Liver (tissue), 9 donors: ENCODE data around the gene NUDT22. TPM values are rescaled to one million over a fixed set of nuclear protein-coding genes. Genes with fewer than 3 reads are reported as not detected.
"Not testable (repeated sequence)": the region's sequence is repeated elsewhere in the genome, so short reads cannot be mapped to it uniquely, and the experiment has no call there.

ENCODE experiments used
- DNase-seq: peaks from one replicate; pipeline ENCODE4 v3.0.0-alpha.2; 2017; ENCODE audit warnings: low spot score
- H3K27ac ChIP-seq, 2 donors: one replicate each; pipeline ENCODE4 v1.7.0; 2013; ENCODE audit warnings: inconsistent platforms in 2 of 2, low read length in 2 of 2, control low read depth in 1 of 2, low read depth in 1 of 2, mild to moderate bottlenecking in 1 of 2
- H3K27me3 ChIP-seq, 4 donors: one replicate each; pipeline versions ENCODE4 v1.6.1 to v1.7.0; 2013; ENCODE audit warnings: low read length in 3 of 4, inconsistent platforms in 1 of 4, mild to moderate bottlenecking in 1 of 4, moderate library complexity in 1 of 4; ENCODE audit not compliant: control insufficient read depth in 4 of 4, insufficient read depth in 4 of 4
- H3K36me3 ChIP-seq, 4 donors: one replicate each; pipeline versions ENCODE4 v1.6.1 to v1.7.0; 2013; ENCODE audit warnings: low read length in 3 of 4, mild to moderate bottlenecking in 3 of 4, low read depth in 1 of 4, moderate library complexity in 1 of 4; ENCODE audit not compliant: control insufficient read depth in 4 of 4, insufficient read depth in 3 of 4
- H3K4me1 ChIP-seq, 4 donors: one replicate each; pipeline versions ENCODE4 v1.6.1 to v1.7.0; 2013; ENCODE audit warnings: low read length in 3 of 4, mild to moderate bottlenecking in 3 of 4, moderate library complexity in 1 of 4; ENCODE audit not compliant: control insufficient read depth in 4 of 4, insufficient read depth in 4 of 4
- H3K4me3 ChIP-seq, 3 donors: one replicate each; pipeline versions ENCODE4 v1.6.1 to v1.7.0; 2013; ENCODE audit warnings: low read length in 3 of 3, control low read depth in 1 of 3, low read depth in 1 of 3, mild to moderate bottlenecking in 1 of 3
- H3K9ac ChIP-seq, 2 donors: one replicate each; pipeline ENCODE4 v1.7.0; 2013; ENCODE audit warnings: low read length in 2 of 2, mild to moderate bottlenecking in 2 of 2, moderate library complexity in 2 of 2, control low read depth in 1 of 2, low read depth in 1 of 2
- H3K9me3 ChIP-seq, 4 donors: one replicate each; pipeline versions ENCODE4 v1.6.1 to v1.7.0; 2013; ENCODE audit warnings: low read length in 3 of 4; ENCODE audit not compliant: control insufficient read depth in 4 of 4
- CTCF ChIP-seq: fragments of 150-350 bp; IDR thresholded peaks from 2 replicates; pipeline ENCODE4 v1.5.1; 2017; ENCODE audit warnings: improper control_type of control experiment, low read depth, low read length; ENCODE audit not compliant: missing input control
- FOXA1 ChIP-seq: IDR thresholded peaks from 2 replicates; pipeline ENCODE4 v1.6.1; 2016; ENCODE audit warnings: antibody characterized with exemption
- HNF4A ChIP-seq, 2 donors: conservative IDR thresholded peaks; 2 replicates each; pipeline ENCODE4 v1.6.1; 2016; ENCODE audit warnings: antibody characterized with exemption in 2 of 2, mild to moderate bottlenecking in 2 of 2
- HNF4G ChIP-seq: IDR thresholded peaks from 2 replicates; pipeline ENCODE4 v1.6.1; 2016; ENCODE audit warnings: antibody characterized with exemption
- MAX ChIP-seq: IDR thresholded peaks from 2 replicates; pipeline ENCODE4 v1.6.1; 2016; ENCODE audit warnings: antibody characterized with exemption
- REST ChIP-seq: IDR thresholded peaks from 2 replicates; pipeline ENCODE4 v1.6.1; 2016; ENCODE audit warnings: antibody characterized with exemption, mild to moderate bottlenecking
- RXRA ChIP-seq, 2 donors: IDR thresholded peaks; 2 replicates each; pipeline ENCODE4 v1.6.1; 2017 to 2018; ENCODE audit warnings: antibody characterized with exemption in 2 of 2, mild to moderate bottlenecking in 1 of 2
- SP1 ChIP-seq: IDR thresholded peaks from 2 replicates; pipeline ENCODE4 v1.6.1; 2018; ENCODE audit warnings: antibody characterized with exemption, mild to moderate bottlenecking
- WGBS: extraction: QIAGEN DNeasy Blood & Tissue Kit; methylation state at CpG from one replicate; pipeline ENCODE4 v1.1.7; 2013; 5-methylcytosine and 5-hydroxymethylcytosine counted together
- polyA plus RNA-seq, 2 donors: library from polyadenylated mRNA; stranded (reverse) in 1 of 2; unstranded in 1 of 2; fragments of 200-250 nt in 1 of 2; fragments of >200 nt in 1 of 2; fragmentation: Nextera tagmentation in 1 of 2; extraction: Ambion mirVana in 1 of 2; gene quantifications; one replicate each; pipeline versions ENCODE4 v1.2.1 to v1.2.3, GENCODE V29; 2013 to 2015
- total RNA-seq, 2 donors: library from RNA; depleted of rRNA; stranded (reverse); fragments of >200 nt; gene quantifications; one replicate each; pipeline ENCODE4 v1.2.3, GENCODE V29; 2014
- donor health status: healthy.
- donor health status: healthy.
- donor health status: healthy.
- donor health status: healthy.
- donor health status: healthy.

Gene NUDT22
- total and polyA plus RNA-seq, 4 donors = 20.0 to 47.8 (median 41.2) TPM

GRCh38 chr11:64245401-64245796 is 19.3 kb downstream of the NUDT22 start:
- Histone ChIP-seq H3K9me3 (no peaks in the 10 kb centered on the region), H3K9ac (peak overlapping the region; percentile 32 to 76), H3K36me3 (peaks cover 0 to 6% (median 4%) of the 10 kb centered on the region in 4 donors), H3K27me3 (no peaks in the 10 kb centered on the region), H3K4me1 (peaks cover 16 to 62% (median 46%) of the 10 kb centered on the region in 4 donors), H3K27ac (peak overlapping the region; percentile 90 to 92), H3K4me3 (peak overlapping the region; percentile 74 to 92 (median 89))
- DNase-seq = no peak
- TF ChIP-seq FOXA1 = no peak
- TF ChIP-seq SP1 = no peak
- TF ChIP-seq MAX = no peak
- TF ChIP-seq REST = no peak
- no peak for TF ChIP-seq HNF4G
- TF ChIP-seq CTCF = no peak
- no peak for TF ChIP-seq RXRA (IDR thresholded peaks at IDR 0.05)
- 6% methylated on average over 6 of the region's 6 CpGs for WGBS

GRCh38 chr11:64245797-64246620 is 19.9 kb downstream of the NUDT22 start:
- no peaks in the 10 kb centered on the region for H3K9me3 ChIP-seq
- peak overlapping the region; percentile 90 to 92 for H3K27ac ChIP-seq
- peaks cover 0 to 6% (median 4%) of the 10 kb centered on the region in 4 donors for H3K36me3 ChIP-seq
- no peak for DNase-seq
- no peaks in the 10 kb centered on the region for H3K27me3 ChIP-seq
- peaks cover 17 to 66% (median 49%) of the 10 kb centered on the region in 4 donors for H3K4me1 ChIP-seq
- peak overlapping the region; percentile 74 to 92 (median 89) for H3K4me3 ChIP-seq
- H3K9ac ChIP-seq = peak overlapping the region; percentile 32 to 76
- TF ChIP-seq HNF4A (conservative IDR thresholded peaks at IDR 0.05) (peak in 1 of 2 donors; percentile 16), FOXA1 (no peak)
- WGBS = 1% methylated on average over 46 of the region's 46 CpGs

- DNase-seq, H3K27me3 ChIP-seq, H3K9me3 ChIP-seq, H3K9ac ChIP-seq, H3K36me3 ChIP-seq: not testable (repeated sequence)
- H3K4me3 ChIP-seq = peak overlapping the region in 2 of 3 donors; percentile 74 to 92
- peak overlapping the region in 1 of 2 donors; percentile 95 for H3K27ac ChIP-seq
- peaks cover 17 to 69% (median 51%) of the 10 kb centered on the region in 4 donors for H3K4me1 ChIP-seq
- WGBS = 2% methylated on average over 40 of the region's 43 CpGs
These were observed 20.5 kb downstream of the NUDT22 start for GRCh38 chr11:64246621-64246870.
